Stimulated activated CD8-positive, alpha-beta memory T cell treated with anti-CD3 and anti-CD28 coated beads, Interleukin-4, amount 100 ng/mL, for 24 hours (primary cell): Measurements from ENCODE around the gene CDH15.
"Not testable (repeated sequence)": the region's sequence is repeated elsewhere in the genome, so short reads cannot be mapped to it uniquely, and the experiment has no call there.

Experiments used
- DNase-seq: peaks from one replicate; pipeline ENCODE4 v3.0.0-alpha.2; 2020; ENCODE audit warnings: low read depth

Gene CDH15

DNA sequence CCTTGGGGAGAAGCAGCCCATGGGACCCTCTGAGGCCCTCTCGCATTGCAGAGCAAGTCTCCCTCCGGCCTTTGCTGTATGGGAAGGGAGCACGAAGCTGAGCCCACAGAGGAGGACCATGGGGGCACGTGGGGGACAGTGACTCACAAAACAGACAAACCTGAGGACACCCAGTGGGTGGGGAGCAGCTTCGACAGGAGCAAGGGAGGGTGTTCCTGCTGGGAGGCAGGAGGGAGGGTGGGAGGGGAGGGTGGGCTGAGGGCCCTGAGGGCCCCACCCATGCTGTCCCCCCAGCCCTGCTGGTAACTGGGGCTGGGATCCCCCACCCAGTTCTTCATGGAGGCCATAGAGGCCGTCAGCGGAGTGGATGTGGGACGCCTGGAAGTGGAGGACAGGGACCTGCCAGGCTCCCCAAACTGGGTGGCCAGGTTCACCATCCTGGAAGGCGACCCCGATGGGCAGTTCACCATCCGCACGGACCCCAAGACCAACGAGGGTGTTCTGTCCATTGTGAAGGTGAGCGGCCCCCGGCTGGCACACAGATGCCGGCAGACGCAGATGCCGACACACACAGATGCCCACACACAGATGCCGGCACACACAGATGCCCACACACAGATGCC, 16.3 kb downstream of the CDH15 start:
- no peak for DNase-seq

DNA sequence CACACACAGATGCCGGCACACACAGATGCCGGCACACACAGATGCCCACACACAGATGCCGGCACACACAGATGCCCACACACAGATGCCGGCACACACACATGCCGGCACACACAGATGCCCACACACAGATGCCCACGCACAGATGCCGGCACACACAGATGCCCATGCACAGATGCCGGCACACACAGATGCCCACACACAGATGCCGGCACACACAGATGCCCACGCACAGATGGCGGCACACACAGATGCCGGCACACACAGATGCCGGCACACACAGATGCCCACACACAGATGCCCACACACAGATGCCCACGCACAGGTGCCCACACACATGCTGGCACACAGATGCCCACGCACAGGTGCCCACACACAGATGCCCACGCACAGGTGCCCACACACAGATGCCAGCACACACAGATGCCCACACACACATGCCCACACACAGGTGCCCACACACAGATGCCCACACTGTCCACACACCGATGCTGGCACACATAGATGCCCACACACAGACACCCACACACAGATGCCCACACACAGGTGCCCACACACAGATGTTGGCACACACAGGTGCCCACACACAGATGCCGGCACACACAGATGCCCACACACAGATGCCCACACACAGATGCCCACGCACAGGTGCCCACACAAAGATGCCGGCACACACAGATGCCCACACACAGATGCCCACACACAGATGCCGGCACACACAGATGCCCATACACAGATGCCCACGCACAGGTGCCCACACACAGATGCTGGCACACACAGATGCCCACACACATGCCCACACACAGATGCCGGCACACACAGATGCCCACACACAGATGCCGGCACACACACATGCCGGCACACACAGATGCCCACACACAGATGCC, 17.2 kb downstream of the CDH15 start:
- DNase-seq = not testable (repeated sequence)

DNA sequence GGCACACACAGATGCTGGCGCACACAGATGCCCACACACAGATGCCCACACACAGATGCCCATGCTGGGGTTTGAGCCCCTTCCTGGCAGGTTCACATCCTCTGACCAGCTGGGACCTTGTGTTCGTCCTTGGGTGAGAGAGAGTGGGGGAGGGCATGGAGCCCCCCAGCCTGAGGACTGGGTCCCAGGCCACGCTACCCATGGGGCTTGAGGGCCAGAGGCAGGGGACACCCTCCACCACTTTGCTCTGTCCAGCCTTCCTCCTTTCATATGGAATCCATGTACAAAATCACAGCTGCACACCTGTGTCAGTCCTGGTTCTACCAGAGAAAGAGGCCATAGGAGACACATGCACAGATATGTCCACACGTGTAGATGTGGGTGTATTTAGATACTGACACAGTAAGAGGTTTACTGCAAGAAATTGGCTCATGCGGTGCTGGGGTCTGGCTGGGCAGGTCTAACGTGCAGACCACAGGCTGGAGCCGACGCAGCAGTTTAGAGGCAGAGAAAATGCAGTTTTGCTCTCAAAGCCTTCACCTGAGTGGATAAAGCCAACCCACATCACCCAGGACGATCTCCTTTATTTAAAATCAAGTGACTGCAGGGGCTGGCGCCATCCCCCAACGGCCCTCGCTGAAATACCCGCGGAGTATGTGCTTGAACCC, 17.9 kb downstream of the CDH15 start:
- no peak for DNase-seq

DNA sequence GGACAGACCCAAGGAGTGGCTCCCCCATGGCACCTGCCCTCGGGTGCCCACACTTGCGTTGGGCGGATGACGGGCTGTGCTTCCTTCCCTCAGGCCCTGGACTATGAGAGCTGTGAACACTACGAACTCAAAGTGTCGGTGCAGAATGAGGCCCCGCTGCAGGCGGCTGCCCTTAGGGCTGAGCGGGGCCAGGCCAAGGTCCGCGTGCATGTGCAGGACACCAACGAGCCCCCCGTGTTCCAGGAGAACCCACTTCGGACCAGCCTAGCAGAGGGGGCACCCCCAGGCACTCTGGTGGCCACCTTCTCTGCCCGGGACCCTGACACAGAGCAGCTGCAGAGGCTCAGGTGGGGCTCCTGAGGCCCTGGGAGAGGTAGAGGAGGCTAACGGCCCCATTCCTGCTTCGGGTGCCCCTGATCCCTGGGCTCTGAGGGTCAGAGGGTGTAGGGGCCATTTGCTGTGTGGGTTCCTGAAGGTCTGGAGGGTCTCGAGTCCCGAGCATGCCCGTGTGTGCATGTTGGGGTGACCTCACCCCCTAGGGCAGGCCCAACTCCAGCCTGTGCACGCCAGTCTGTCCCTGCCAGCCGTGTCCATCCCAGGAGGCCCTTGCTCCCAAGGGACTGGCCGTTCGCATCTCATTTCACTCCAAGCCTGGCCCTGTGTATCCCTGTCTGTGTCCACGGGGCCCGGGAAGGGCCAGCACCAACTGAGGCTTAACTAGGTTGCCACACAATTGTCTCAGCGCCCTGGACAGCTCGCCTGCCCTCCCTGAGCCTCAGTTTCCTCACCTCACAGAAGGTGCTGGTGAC, 18.8 kb downstream of the CDH15 start:
- DNase-seq = no peak

DNA sequence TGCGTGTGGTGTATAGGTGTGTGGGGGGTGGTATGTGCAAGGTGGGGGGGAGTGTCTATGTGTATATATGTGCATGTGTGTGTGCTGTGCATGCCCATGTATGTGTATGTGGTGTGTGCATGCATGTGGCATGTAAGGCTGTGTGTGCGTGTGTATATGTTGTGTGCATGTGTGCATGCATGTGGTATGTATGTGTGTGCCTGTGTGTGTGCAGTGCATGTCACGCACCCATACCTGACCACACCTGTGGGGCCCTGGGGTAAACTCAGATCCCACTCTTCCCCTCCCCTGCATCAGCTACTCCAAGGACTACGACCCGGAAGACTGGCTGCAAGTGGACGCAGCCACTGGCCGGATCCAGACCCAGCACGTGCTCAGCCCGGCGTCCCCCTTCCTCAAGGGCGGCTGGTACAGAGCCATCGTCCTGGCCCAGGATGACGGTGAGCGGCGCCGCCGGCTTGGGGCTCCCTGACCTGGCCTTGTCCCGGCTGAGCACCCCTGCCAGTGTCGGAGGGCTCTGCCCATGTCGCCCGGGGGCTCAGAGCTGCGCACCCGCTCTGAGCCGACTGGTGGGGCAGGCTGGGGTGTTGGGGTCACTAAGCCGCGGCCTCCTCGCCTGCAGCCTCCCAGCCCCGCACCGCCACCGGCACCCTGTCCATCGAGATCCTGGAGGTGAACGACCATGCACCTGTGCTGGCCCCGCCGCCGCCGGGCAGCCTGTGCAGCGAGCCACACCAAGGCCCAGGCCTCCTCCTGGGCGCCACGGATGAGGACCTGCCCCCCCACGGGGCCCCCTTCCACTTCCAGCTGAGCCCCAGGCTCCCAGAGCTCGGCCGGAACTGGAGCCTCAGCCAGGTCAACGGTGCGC, 19.7 kb downstream of the CDH15 start:
- DNase-seq = no peak

DNA sequence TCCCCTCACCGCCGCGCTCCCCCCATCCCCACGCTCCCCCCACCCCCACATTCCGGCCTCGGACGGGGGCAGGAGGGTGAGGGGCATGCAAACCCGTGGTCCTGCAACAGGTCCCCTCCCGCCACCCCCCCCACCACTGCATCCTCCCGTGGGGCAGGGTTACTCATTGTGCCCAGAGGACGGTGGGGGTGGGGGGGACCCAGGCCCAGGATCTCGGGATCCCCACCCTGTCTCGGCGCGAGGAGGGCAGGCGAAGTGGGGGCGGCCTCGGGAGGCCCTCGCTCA, 20.3 kb downstream of the CDH15 start:
- DNase-seq = no peak

DNA sequence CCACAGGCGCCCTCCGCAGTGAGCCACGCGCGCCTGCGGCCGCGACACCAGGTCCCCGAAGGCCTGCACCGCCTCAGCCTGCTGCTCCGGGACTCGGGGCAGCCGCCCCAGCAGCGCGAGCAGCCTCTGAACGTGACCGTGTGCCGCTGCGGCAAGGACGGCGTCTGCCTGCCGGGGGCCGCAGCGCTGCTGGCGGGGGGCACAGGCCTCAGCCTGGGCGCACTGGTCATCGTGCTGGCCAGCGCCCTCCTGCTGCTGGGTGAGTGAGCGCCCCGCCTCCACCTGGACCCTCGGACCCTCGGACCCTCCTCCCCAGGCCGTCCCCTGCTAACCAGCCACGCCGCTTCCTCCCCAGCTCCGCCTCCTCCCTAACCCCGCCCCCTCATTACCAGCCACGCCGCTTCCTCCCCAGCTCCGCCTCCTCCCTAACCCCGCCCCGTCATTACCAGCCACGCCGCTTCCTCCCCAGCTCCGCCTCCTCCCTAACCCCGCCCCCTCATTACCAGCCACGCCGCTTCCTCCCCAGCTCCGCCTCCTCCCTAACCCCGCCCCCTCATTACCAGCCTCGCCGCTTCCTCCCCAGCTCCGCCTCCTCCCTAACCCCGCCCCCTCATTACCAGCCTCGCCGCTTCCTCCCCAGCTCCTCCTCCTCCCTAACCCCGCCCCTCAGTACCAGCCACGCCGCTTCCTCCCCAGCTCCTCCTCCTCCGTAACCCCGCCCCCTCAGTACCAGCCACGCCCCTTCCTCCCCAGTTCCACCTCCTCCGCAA, 20.8 kb downstream of the CDH15 start:
- peak; percentile 68 for DNase-seq

DNA sequence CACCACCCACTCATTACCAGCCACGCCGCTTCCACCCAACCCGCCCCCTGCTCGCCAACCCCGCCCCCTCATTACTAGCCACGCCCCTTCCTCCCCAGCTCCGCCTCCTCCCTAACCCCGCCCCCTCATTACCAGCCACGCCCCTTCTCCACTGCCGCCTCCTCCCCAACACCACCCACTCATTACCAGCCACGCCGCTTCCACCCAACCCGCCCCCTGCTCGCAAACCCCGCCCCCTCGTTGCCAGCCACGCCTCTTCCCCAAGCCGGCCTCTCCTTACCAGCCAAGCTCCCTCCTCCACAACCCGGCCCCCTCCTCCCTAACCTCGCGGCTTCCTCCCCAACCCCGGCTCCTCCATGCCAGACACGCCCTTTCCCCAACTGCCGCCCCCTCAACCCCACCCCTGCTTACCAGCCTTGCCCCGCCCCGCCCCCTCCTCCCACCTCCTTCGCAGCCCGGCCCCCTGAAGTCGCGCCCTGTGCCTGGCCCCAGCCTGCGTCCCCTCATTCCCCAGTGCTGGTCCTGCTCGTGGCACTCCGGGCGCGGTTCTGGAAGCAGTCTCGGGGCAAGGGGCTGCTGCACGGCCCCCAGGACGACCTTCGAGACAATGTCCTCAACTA, 21.5 kb downstream of the CDH15 start:
- peak; percentile 43 for DNase-seq

DNA sequence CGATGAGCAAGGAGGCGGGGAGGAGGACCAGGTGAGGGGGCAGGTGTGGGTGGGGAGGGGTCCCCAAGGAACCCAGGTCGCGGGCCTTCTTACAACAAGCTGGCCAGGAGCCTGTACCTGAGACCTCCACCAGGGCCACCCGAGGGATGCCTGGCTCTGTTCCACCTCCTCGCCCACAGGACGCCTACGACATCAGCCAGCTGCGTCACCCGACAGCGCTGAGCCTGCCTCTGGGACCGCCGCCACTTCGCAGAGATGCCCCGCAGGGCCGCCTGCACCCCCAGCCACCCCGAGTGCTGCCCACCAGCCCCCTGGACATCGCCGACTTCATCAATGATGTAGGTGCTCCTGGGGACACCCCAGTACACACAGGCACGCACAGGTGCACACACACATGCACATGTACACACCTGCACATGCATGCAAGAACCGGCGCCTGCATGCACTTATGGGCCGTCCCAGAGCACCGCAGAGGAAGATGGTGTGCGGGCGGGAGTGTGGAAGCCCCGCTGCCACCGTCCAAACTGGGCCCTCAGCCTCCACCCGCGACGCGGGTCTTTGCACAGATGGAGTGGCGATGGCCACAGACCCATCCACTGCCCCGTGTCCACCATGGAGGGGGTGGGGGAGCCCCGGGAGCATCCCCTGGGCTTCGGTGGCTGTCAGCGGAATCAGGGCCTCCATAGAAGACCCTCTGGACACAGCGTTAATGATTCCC, 22.2 kb downstream of the CDH15 start:
- no peak for DNase-seq

DNA sequence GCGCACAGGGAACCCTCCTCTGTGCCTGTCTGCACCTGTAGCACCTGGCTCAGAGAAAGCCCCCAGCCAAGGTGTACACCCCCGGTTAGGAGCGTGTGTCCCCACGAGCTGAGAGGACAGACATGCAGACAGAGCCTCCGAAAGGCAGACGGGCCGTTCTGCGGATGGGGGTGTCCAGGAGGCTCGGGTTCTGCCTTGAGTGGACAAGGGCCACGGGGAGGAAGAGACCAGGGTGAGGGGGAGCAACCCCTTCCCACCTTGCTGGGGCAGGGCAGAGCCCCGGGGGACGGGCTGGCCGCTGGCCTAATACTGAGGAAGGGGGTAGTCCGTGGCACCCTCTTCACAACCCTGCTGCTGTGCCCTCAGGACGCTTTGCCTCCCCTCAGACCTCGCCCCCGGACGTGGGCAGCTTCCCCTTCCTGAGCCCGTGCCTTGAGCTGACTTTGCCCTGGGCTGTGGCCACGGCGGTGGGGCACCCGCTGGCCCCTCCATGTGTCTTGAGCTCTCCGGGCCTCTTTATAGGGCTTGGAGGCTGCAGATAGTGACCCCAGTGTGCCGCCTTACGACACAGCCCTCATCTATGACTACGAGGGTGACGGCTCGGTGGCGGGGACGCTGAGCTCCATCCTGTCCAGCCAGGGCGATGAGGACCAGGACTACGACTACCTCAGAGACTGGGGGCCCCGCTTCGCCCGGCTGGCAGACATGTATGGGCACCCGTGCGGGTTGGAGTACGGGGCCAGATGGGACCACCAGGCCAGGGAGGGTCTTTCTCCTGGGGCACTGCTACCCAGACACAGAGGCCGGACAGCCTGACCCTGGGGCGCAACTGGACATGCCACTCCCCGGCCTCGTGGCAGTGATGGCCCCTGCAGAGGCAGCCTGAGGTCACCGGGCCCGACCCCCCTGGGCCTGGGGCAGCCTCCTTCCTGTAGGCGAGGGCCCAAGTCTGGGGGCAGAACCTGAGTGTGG, 23.1 kb downstream of the CDH15 start:
- DNase-seq = no peak

DNA sequence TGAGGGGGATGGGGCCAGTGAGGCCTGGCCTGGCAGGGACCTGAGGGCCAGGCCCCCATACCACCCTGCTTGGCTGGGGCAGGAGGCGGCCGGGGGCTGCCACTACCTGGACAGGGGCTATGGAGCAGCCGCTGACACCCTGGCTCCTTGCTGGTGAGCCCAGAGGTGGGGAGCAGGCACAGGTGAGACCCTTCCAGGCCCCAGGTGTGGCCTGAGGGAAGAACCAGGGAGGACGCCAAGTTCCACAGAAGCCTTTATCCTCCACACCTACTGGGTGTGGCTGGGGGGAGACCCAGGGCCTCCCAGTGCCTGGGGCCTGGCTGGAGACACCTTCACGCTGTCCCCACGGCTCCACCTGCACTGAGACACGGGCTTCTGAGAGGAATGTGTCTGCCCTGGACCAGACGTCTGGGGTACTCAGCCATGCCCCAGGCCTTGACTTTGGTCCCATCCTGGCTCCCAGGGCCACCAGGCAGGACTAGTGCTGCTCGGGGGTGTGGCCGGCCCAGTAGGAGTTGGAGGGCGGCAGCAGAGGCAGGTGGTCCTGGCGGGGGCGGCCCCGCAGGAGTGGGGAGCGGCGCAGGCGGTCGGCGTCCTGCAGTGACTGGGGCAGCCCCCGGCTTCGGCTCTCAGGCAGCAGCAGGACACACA, 24.1 kb downstream of the CDH15 start:
- no peak for DNase-seq

DNA sequence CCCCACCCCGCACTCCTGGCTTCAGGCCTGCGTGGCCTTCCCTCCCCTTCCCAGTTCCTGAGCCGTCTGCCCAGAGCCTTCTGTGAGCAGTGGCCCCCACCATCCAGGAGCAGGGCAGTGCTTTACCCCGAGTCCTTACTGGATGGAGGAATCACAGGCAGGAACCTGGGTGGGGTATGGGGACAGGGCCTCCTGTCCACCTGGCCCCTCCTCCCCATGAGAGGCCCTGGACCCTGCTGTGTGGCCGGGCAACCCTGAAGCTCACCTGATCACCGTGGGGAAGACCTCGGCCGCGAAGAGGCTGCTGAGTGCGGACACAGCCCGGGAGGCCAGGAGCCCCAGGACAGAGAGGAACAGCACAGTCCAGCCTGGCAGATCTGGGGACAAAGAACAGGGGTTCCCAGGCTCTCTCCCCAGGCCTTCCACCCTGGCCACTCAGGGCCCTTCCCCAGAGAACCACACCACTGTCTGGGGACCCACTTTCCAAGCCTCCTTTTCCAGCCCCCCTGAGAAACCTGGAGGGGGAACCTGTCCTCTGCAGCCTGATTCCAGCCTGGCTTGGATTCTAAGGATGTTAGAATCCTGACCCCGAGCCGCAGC, 25.6 kb downstream of the CDH15 start:
- DNase-seq = no peak

DNA sequence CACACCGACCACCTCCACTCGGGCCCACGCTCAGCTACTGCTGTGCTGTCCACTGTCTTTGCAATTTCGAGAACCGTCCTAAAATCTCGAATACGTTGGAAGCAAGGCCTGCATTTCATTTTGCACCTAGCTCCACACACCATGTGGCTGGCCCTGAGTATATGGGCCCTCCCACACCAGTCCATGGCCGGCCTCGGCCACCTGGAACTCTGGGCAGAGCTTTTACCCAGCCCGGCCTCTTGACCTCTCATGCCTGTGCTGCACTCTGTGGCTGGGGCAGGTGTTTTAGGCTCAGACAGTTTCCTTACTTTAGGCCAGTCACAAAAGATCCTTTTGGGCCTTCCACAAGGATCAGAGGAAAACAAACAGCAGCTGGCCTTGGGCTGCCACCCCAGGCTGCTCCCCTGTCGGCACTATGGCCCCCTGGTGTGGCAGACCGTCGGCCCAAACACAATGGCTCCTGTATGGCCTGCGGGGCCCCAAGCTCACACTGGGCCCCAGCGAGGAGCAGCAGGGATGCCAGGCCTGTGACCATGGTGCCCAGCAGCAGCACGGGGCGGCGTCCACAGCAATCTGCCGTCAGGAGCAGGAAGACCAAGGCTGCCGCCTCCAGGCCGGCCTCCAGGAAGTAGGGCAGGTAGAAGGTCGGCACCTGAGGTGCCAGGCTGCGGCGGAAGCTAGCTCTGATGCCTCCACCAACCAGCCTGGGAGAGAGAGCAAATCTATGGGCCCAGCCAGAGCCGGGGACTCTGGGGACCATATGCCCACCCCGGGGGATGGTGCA, 26.3 kb downstream of the CDH15 start:
- DNase-seq = no peak

DNA sequence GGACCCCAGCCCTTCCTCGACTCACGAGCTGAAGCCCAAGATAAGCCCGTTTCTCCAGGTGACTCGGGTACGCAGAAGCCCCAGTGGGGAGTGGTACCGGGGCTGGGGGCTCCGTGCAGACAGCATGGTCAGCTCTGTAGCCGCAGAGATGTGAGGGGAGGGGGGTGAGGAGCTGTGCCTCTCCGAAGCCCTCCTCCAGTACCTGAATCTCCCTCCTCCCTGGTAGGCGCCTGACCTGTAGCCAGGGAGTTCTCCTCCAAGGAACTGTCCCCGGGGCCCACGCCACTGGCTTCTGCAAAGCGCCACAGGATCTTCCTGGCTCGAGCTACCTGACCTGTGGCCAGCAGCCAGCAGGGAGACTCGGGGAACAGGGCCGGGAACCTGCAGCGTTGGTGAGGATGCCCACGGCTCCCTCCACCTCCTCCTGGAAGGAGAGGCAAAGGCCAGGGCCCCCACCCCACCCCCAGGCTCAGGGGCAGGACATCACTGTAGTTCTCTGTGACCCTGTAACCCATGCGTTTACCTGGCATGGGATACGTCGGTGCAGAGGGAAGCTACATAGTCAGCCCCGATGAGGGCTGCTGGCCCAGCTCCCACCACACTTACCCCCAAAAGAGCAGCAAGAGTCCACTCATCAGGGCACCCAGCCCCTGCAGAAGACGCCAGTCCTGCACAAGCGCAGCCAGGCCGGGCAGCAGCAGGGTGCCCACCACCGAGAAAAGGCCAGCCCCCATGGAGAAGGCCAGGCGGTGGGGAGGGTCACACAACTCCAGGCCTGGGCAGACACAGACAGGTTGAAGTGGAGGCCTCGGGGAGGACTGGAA, 27.1 kb downstream of the CDH15 start:
- no peak for DNase-seq

DNA sequence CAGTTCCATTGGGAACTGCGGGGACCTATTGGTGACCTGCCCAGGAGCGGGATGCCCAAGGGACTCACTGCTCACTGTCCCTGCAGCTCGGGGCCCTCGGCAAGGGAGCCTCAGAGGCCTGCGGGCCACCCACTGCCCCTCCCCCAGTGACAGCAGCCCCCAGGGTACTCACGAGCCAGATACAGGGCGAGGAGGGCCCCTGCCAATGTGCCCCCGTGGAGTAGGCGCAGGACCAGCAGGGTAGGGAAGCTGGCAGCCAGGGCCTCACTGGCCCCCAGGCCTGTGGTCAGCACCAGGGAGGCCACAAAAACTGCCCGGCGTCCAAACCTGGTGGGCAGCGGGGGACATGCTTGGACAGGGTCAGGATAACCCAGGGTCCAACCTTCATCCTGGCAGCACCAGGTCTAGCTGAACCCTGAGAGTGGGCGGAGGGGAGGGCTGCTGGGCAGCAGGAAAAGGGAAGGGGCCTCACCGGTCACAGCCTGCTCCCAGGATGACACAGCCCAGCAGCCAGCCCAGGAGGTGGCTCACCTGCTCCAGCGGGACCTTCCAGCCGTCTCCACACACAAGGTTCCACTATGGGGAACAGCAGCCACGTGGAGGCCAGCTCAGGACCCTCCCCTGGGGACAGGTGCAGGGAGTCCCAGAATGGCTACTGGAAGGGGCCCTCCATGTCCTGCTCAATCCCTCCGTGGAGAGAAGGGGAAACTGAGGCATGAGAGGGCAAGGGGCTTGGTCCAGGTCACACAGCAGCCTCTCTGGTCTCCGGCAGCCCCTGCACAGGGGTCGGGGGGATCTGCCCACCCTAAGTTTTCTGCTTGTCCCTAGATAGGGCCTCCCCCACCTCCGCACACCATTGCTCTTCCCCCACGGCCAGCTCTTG, 27.9 kb downstream of the CDH15 start:
- DNase-seq = no peak
